ENCODE measurements around the gene STXBP6. TPM values are rescaled to one million over a fixed set of nuclear protein-coding genes. Genes with fewer than 3 reads are reported as not detected.

STXBP6 gene
- total RNA-seq, 1 experiment from 2014 or later: 5.3 TPM

- Histone ChIP-seq H3K27me3 (replicated peaks; ENCODE audit: insufficient read depth, low read depth, low read length, poor library complexity) (no peaks in the 10 kb centered on the region), H3K4me1 (ENCODE audit: insufficient read depth, low read length, poor library complexity, severe bottlenecking) (no peaks in the 10 kb centered on the region), H3K27ac (ENCODE audit: low read depth, low read length, poor library complexity, severe bottlenecking) (no peak overlapping the region), H3K9me3 (ENCODE audit: low read depth, low read length, poor library complexity, severe bottlenecking) (no peaks in the 10 kb centered on the region), H3K36me3 (ENCODE audit: insufficient read depth, low read length, poor library complexity, severe bottlenecking) (no peaks in the 10 kb centered on the region), H3K4me3 (ENCODE audit: low read depth, low read length, poor library complexity, severe bottlenecking) (no peak overlapping the region)
- no TSS peak for BruUV-seq (replicated peaks)
- TF ChIP-seq EZH2 (IDR thresholded peaks at IDR 0.05; ENCODE audit: borderline replicate concordance, low read depth, low read length, poor library complexity, severe bottlenecking) (no peak), CTCF (conservative IDR thresholded peaks at IDR 0.05; ENCODE audit: low read depth, low read length) (no peak)
- DNase-seq (ENCODE audit: low spot score): no peak
- intact Hi-C loops (cut with micrococcal nuclease; ENCODE audit: unreplicated experiment): loop anchor here (5.0 kb wide), 1 partner anchor 303 kb away; no protein-coding TSS in a partner anchor
- ChIA-PET POLR2A (ENCODE audit: low non-redundant PET) (no interaction called here), CTCF (no interaction called here)
These were observed 10.0 kb downstream of the STXBP6 start for GRCh38 chr14:25039933-25040332.

- no peak for DNase-seq (ENCODE audit: low spot score)
- H3K9me3 ChIP-seq (ENCODE audit: low read depth, low read length, poor library complexity, severe bottlenecking): no peaks in the 10 kb centered on the region
- no peaks in the 10 kb centered on the region for H3K36me3 ChIP-seq (ENCODE audit: insufficient read depth, low read length, poor library complexity, severe bottlenecking)
- H3K4me3 ChIP-seq (ENCODE audit: low read depth, low read length, poor library complexity, severe bottlenecking): no peak overlapping the region
- ChIA-PET CTCF (interaction anchor here (0.6 kb wide), 2 partner anchors 31 to 1439 kb away, joined by 3 to 4 read pairs; no protein-coding TSS in a partner anchor), POLR2A (ENCODE audit: low non-redundant PET) (no interaction called here)
- no peaks in the 10 kb centered on the region for H3K4me1 ChIP-seq (ENCODE audit: insufficient read depth, low read length, poor library complexity, severe bottlenecking)
- intact Hi-C loops (cut with micrococcal nuclease; ENCODE audit: unreplicated experiment): no loop called here
- BruUV-seq (replicated peaks): no TSS peak
- no peaks in the 10 kb centered on the region for H3K27me3 ChIP-seq (replicated peaks; ENCODE audit: insufficient read depth, low read depth, low read length, poor library complexity)
- no peak overlapping the region for H3K27ac ChIP-seq (ENCODE audit: low read depth, low read length, poor library complexity, severe bottlenecking)
- no peak for TF ChIP-seq EZH2 (IDR thresholded peaks at IDR 0.05; ENCODE audit: borderline replicate concordance, low read depth, low read length, poor library complexity, severe bottlenecking)
- no peak for TF ChIP-seq CTCF (conservative IDR thresholded peaks at IDR 0.05; ENCODE audit: low read depth, low read length)
These were observed 11.8 kb downstream of the STXBP6 start for GRCh38 chr14:25038044-25038668.

GRCh38 chr14:25037032-25037431 is 12.9 kb downstream of the STXBP6 start:
- Histone ChIP-seq H3K27me3 (replicated peaks; ENCODE audit: insufficient read depth, low read depth, low read length, poor library complexity) (no peaks in the 10 kb centered on the region), H3K36me3 (ENCODE audit: insufficient read depth, low read length, poor library complexity, severe bottlenecking) (no peaks in the 10 kb centered on the region), H3K9me3 (ENCODE audit: low read depth, low read length, poor library complexity, severe bottlenecking) (no peaks in the 10 kb centered on the region), H3K4me1 (ENCODE audit: insufficient read depth, low read length, poor library complexity, severe bottlenecking) (no peaks in the 10 kb centered on the region), H3K4me3 (ENCODE audit: low read depth, low read length, poor library complexity, severe bottlenecking) (no peak overlapping the region), H3K27ac (ENCODE audit: low read depth, low read length, poor library complexity, severe bottlenecking) (no peak overlapping the region)
- no peak for DNase-seq (ENCODE audit: low spot score)
- TF ChIP-seq EZH2 (IDR thresholded peaks at IDR 0.05; ENCODE audit: borderline replicate concordance, low read depth, low read length, poor library complexity, severe bottlenecking) (no peak), CTCF (conservative IDR thresholded peaks at IDR 0.05; ENCODE audit: low read depth, low read length) (no peak)
- intact Hi-C loops (cut with micrococcal nuclease; ENCODE audit: unreplicated experiment): no loop called here
- ChIA-PET POLR2A (ENCODE audit: low non-redundant PET) (no interaction called here), CTCF (no interaction called here)
- BruUV-seq (replicated peaks): no TSS peak
